CD4-positive, alpha-beta T cell (primary cell): ENCODE data around the gene PTPRN2. TPM values are rescaled to one million over a fixed set of nuclear protein-coding genes. Genes with fewer than 3 reads are reported as not detected.

Experiments used
- ATAC-seq: fragments of 200-7000 bp; cut with Tn5 transposase; one replicate; pipeline ENCODE4 v1.10.0; 2022; ENCODE audit warnings: mild to moderate bottlenecking; ENCODE audit not compliant: poor library complexity
- CTCF ChIA-PET: fragments of 350-600 bp; sonication (Branson Sonifier 250); formaldehyde crosslinking; loops from one replicate; lab custom pipeline; 2021; ENCODE audit warnings: antibody characterized with exemption, inconsistent platforms; lab: Charles Lee
- POLR2A ChIA-PET: fragments of 350-600 bp; sonication (Branson Sonifier 250); formaldehyde crosslinking; loops from one replicate; lab custom pipeline; 2021; ENCODE audit warnings: antibody characterized with exemption, inconsistent platforms; lab: Charles Lee
- DNase-seq, 14 experiments: peaks; one replicate each; pipeline ENCODE4 v3.0.0-alpha.2; 2013 to 2020; ENCODE audit warnings: mixed read lengths in 2 of 14
- H3K27ac ChIP-seq, 2 donors: one replicate each; pipeline versions ENCODE4 v1.5.1 to v1.7.0; 2013; ENCODE audit warnings: low read length in 2 of 2, low read depth in 1 of 2, mild to moderate bottlenecking in 1 of 2
- H3K27me3 ChIP-seq, 2 experiments: 1 replicate in 1 of 2; 2 replicates in 1 of 2; pipeline versions ENCODE4 v1.6.1 to v1.7.0; 2013; ENCODE audit warnings: low read length in 2 of 2, control low read depth in 1 of 2, mild to moderate bottlenecking in 1 of 2, moderate library complexity in 1 of 2; ENCODE audit not compliant: insufficient read depth in 2 of 2, control insufficient read depth in 1 of 2
- H3K36me3 ChIP-seq: one replicate; pipeline ENCODE4 v1.6.1; 2013; ENCODE audit warnings: low read length, control low read depth; ENCODE audit not compliant: insufficient read depth
- H3K4me1 ChIP-seq: one replicate; pipeline ENCODE4 v1.6.1; 2013; ENCODE audit warnings: low read length, control low read depth; ENCODE audit not compliant: insufficient read depth
- H3K4me3 ChIP-seq: one replicate; pipeline ENCODE4 v1.5.1; 2013; ENCODE audit warnings: mild to moderate bottlenecking, low read length, moderate library complexity
- H3K9me3 ChIP-seq, 2 experiments: 1 replicate in 1 of 2; 2 replicates in 1 of 2; pipeline versions ENCODE4 v1.6.1 to v1.7.0; 2013; ENCODE audit warnings: low read length in 2 of 2, mild to moderate bottlenecking in 2 of 2, control low read depth in 1 of 2, moderate library complexity in 1 of 2; ENCODE audit not compliant: control insufficient read depth in 1 of 2, insufficient read depth in 1 of 2
- H3K27ac Mint-ChIP-seq: one replicate; pipeline ENCODE4 v1.8.0; 2020; ENCODE audit warnings: mixed read lengths
- H3K27me3 Mint-ChIP-seq: one replicate; pipeline ENCODE4 v1.8.0; 2021; ENCODE audit warnings: mixed read lengths
- H3K36me3 Mint-ChIP-seq: one replicate; pipeline ENCODE4 v1.8.0; 2021; ENCODE audit warnings: low read depth, mixed read lengths
- H3K4me1 Mint-ChIP-seq: one replicate; pipeline ENCODE4 v1.8.0; 2021; ENCODE audit warnings: low read depth, mixed read lengths
- H3K4me3 Mint-ChIP-seq: one replicate; pipeline ENCODE4 v1.8.0; 2020; ENCODE audit warnings: mild to moderate bottlenecking, mixed read lengths
- H3K9me3 Mint-ChIP-seq: one replicate; pipeline ENCODE4 v1.8.0; 2020; ENCODE audit warnings: mixed read lengths
- CTCF ChIP-seq: fragments of 200-600 bp; IDR thresholded peaks from one replicate; pipeline ENCODE4 v1.8.0; 2022; ENCODE audit warnings: antibody characterized with exemption, mild to moderate bottlenecking
- intact Hi-C, 2 experiments: fragments of 100-400 bp; cut with DNase I in 1 of 2; cut with micrococcal nuclease in 1 of 2; formaldehyde crosslinking; loops; one replicate each; pipeline versions ENCODE4 v1.15.1 to v1.9.0; 2023 to 2025; cut with DNase I, micrococcal nuclease
- total RNA-seq, 174 experiments: library from RNA in 2 of 174; stranded (reverse) in 2 of 174; gene quantifications; one replicate each; pipeline ENCODE4 v1.2.3 and lab custom pipeline; 2021 to 2026

PTPRN2 gene
- total RNA-seq, 2 experiments from 2014 or later = 0.34 to 0.44 TPM

- CTCF ChIA-PET = no interaction called here
- TF ChIP-seq CTCF = no peak
- no peaks in the 10 kb centered on the region for H3K36me3 Mint-ChIP-seq
Observed at GRCh38 chr7:158263964-158264748, 323.5 kb downstream of the PTPRN2 start.

GRCh38 chr7:158263110-158263963 lies 324.3 kb downstream of the PTPRN2 start:
- Histone ChIP-seq H3K9me3 (peaks cover 0 to 79% of the 10 kb centered on the region in 2 experiments), H3K4me3 (no peak overlapping the region), H3K27ac (no peak overlapping the region), H3K4me1 (no peaks in the 10 kb centered on the region), H3K27me3 (no peaks in the 10 kb centered on the region), H3K36me3 (no peaks in the 10 kb centered on the region)
- CTCF ChIA-PET = no interaction called here
- H3K36me3 Mint-ChIP-seq = no peaks in the 10 kb centered on the region
- H3K4me3 Mint-ChIP-seq = no peak overlapping the region
- no peaks in the 10 kb centered on the region for H3K4me1 Mint-ChIP-seq
- intact Hi-C loops = no loop called here
- ATAC-seq (no peak), DNase-seq (no peak)
- no peaks in the 10 kb centered on the region for H3K9me3 Mint-ChIP-seq
- POLR2A ChIA-PET = no interaction called here
- no peak overlapping the region for H3K27ac Mint-ChIP-seq
- no peaks in the 10 kb centered on the region for H3K27me3 Mint-ChIP-seq
- TF ChIP-seq CTCF = no peak

More at GRCh38 chr7:158263964-158264748, 323.5 kb downstream of the PTPRN2 start:
- Histone ChIP-seq H3K27me3 (no peaks in the 10 kb centered on the region), H3K4me3 (no peak overlapping the region), H3K36me3 (no peaks in the 10 kb centered on the region), H3K27ac (no peak overlapping the region), H3K9me3 (peaks cover 0 to 73% of the 10 kb centered on the region in 2 experiments), H3K4me1 (no peaks in the 10 kb centered on the region)
- ATAC-seq (no peak), DNase-seq (no peak)
- H3K27ac Mint-ChIP-seq = no peak overlapping the region
- no peaks in the 10 kb centered on the region for H3K4me1 Mint-ChIP-seq
- intact Hi-C loops = no loop called here
- no peak overlapping the region for H3K4me3 Mint-ChIP-seq
- no peaks in the 10 kb centered on the region for H3K27me3 Mint-ChIP-seq
- POLR2A ChIA-PET = no interaction called here
- H3K9me3 Mint-ChIP-seq = no peaks in the 10 kb centered on the region

GRCh38 chr7:158262284-158263109 lies 325.1 kb downstream of the PTPRN2 start:
- H3K27me3 ChIP-seq = no peaks in the 10 kb centered on the region
- ATAC-seq (no peak), DNase-seq (no peak)
- no peak overlapping the region for H3K27ac ChIP-seq
- no peaks in the 10 kb centered on the region for H3K36me3 ChIP-seq
- TF ChIP-seq CTCF = no peak
- no peaks in the 10 kb centered on the region for H3K4me1 ChIP-seq
- intact Hi-C loops = no loop called here
- no peak overlapping the region for H3K27ac Mint-ChIP-seq
- H3K4me3 ChIP-seq = no peak overlapping the region
- ChIA-PET POLR2A (no interaction called here), CTCF (no interaction called here)
- no peaks in the 10 kb centered on the region for H3K36me3 Mint-ChIP-seq
- no peak overlapping the region for H3K4me3 Mint-ChIP-seq
- no peaks in the 10 kb centered on the region for H3K4me1 Mint-ChIP-seq
- no peaks in the 10 kb centered on the region for H3K27me3 Mint-ChIP-seq
- no peaks in the 10 kb centered on the region for H3K9me3 Mint-ChIP-seq
- peaks cover 0 to 81% of the 10 kb centered on the region in 2 experiments for H3K9me3 ChIP-seq
